AG09319 (cell line): ENCODE measurements around the gene CAGE1.

ENCODE experiments used
- DNase-seq: peaks from one replicate; pipeline ENCODE4 v3.0.0-alpha.2; 2010; ENCODE audit warnings: low read depth; ENCODE audit errors: extremely low read depth
- CTCF ChIP-seq: IDR thresholded peaks from 2 replicates; pipeline ENCODE4 v1.5.1; 2011; ENCODE audit warnings: low read depth, mild to moderate bottlenecking, inconsistent platforms, low read length, moderate library complexity

CAGE1 gene

GRCh38 chr6:7282097-7282906, 107.2 kb downstream of the CAGE1 start:
- no peak for TF ChIP-seq CTCF
- no peak for DNase-seq
